GM21367 (cell line): ENCODE results near the gene KCNRG.
"Not testable (repeated sequence)": the region's sequence is repeated elsewhere in the genome, so short reads cannot be mapped to it uniquely, and the experiment has no call there.

Experiments used
- ATAC-seq: cut with Tn5 transposase; IDR thresholded peaks from one replicate; pipeline ENCODE4 v1.9.1; 2021; ENCODE audit not compliant: unreplicated experiment

KCNRG gene, protein sequence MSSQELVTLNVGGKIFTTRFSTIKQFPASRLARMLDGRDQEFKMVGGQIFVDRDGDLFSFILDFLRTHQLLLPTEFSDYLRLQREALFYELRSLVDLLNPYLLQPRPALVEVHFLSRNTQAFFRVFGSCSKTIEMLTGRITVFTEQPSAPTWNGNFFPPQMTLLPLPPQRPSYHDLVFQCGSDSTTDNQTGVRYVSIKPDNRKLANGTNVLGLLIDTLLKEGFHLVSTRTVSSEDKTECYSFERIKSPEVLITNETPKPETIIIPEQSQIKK

GRCh38 chr13:50015258-50015657 is at the start of gene KCNRG:
Gene KCNRG, plus strand, starts transcription at chr13:50015444. Its CDS starts 50 bp downstream, at chr13:50015494.
- ATAC-seq: no peak

DNA sequence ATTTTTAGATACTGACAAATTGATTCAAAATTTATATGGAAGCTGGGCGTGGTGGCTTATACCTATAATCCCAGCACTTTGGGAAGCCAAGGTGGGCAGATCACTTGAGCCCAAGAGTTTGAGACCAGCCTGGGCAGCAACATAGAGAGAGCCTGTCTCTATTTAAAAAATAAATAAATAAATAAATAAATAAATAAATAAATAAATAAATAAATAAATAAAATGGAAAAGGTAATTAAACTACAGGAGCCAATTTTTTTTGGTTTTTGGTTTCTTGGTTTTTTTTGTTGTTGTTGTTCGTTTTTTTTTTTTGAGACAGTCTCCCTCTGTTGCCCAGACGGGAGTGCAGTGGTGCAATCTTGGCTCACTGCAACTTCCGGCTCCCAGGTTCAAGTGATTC is 47.8 kb upstream of the KCNRG start:
- ATAC-seq: no peak

GRCh38 chr13:49972709-49973108 is 42.5 kb upstream of the KCNRG start:
- no peak for ATAC-seq

GRCh38 chr13:49975826-49976225 is 39.4 kb upstream of the KCNRG start:
- ATAC-seq: no peak

- ATAC-seq: no peak
These were observed 38.7 kb upstream of the KCNRG start for GRCh38 chr13:49976314-49977258.

DNA sequence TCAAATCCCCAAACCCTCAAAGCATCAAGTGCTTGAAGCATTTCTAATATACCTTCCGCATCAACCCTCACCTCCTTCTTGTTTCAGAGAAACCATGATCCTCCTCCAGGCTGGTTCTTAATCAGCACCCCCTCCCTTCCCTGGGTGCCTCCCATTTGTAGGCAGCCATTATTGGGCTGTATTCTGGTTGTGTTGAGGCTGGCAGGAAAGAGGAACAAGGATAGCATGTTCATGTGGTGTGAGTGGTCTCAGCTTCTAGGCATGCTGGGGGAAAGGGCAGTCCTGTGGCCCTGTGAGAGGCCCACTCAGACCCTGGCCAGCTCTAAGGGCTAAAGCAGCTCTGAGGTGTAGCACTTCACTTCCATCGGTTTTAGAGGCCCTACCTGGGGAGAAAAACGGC is 37.3 kb upstream of the KCNRG start:
- ATAC-seq: no peak

DNA sequence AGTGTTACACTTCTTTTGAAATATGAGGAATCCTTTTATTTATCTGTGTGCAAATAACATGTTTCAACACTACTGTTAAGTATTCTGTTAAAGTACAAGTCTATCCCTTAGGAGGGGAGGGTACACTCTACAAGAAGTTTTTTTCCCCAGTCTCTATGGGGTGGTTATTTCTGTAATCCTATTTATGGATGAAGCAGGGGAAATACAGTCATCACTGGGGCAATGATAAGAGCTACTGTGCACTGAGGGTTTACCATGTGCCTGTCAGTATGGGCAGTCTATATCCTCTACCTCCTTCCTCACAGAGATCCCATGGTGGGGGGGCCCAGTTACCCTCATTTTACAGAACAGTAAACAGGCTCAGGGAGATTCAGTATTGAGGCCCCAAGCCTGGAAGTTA is 35.0 kb upstream of the KCNRG start:
- no peak for ATAC-seq

DNA sequence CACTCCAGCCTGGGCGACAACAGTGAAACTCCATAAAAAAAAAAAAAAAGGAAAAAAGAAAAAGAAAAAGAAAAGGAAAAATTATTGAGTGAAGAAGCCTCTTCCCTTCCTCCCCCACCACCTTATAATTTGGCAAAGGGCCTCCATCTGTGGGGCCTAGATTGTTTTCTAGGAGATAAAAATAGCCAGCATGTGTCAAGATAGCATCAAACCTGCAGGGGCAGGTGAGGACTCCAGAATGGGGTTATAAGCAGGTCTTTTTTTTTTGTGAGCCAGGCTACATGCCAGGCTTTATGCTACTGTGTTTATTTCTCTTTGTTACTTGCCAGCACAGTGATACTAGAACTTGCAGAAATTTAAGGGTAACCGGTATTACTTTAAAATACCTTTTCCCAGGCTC is 30.1 kb upstream of the KCNRG start:
- no peak for ATAC-seq

DNA sequence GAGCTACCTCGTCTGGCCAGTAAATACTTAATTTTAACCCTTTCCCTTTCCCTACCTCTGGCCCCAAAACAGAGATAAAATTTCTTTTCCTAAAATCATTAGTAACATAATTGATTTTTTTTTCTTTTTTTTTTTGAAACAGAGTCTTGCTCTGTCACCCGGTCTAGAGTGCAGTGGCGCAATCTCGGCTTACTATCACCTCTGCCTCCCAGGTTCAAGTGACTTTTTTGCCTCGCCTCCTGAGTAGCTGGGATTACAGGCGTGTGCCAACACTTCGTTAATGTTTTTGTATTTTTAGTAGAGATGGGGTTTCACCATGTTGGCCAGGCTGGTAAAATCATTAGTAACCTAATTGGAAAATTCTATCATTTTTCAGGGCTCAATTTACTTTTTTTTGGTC is 28.8 kb upstream of the KCNRG start:
- no peak for ATAC-seq

DNA sequence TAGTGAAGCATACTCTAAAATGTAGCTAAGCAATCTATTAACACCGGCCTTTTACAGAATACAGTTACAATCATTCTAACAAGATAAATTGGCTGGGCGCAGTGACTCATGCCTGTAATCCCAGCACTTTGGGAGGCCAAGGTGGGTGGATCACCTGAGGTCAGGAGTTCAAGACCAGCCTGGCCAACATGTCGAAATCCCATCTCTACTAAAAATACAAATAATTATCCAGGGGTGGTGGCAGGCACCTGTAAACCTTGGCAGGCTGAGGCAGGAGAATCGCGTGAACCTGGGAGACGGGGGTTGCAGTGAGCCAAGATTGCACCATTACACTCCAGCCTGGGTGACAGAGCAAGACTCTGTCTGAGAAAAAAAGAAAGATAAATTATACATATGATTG is 24.6 kb upstream of the KCNRG start:
- ATAC-seq: not testable (repeated sequence)

- no peak for ATAC-seq
These were observed 22.1 kb upstream of the KCNRG start for GRCh38 chr13:49993111-49993510.

GRCh38 chr13:49993666-49994065 is 21.6 kb upstream of the KCNRG start:
- ATAC-seq: no peak

DNA sequence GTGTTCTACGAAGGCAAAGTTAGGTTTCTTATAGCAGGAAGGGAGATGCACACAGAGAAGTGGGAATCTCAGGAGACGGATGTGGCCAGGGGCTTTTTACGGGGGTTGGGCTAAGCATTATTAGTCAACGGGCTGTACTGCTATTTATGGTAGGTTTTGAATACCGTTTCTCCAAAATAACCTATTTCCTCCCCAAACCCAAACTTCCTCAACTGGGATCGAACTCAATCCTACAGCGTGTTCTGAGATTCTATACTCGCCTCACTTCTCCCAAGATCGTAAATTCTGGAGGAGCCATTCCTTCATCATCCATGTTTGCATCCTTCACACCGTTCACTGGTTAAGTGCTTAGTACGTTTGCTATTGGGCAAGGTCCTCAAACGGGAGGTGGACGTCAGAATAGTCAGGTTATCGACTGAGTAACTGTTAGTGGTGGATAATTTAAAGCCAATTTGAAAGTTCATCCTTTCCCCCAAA is 19.6 kb upstream of the KCNRG start:
- no peak for ATAC-seq

DNA sequence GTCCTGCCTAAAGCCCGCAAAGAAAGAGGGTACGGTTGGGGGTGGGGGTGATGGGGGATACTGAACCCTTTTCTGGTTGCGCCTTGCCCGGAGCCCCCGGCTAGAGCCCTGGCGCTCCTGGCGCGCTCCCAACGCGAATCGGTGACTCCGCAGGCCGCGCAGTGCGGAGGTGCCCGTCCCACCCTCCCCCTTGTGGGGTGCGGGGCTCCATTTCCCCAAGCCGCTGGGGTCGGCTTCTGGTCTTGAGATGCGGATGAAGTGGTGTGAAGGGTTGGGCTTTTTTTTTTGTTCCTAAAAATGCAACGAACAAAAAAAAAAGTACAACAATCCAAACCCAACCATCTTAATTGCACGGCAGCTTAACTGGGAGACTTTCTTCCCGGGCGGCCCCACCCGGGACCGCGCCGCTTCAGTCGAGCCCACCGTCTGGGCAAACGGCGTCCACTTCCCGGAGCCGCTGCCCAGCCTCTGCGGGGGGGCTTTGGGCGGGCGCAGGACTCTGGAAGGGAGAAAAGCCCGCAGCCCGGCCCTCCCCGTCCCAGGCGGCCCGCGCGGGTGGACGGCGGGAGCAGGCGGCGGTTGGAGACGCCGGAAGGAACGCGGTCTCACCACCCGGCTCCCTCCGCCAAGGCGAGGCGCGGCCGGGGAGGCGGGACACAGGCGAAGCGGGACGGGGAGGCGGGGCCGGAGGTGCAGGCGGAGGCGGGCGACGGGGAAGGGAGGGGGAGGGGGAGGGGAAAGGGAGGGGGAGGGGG is 18.9 kb upstream of the KCNRG start:
- ATAC-seq: peak; percentile 52

DNA sequence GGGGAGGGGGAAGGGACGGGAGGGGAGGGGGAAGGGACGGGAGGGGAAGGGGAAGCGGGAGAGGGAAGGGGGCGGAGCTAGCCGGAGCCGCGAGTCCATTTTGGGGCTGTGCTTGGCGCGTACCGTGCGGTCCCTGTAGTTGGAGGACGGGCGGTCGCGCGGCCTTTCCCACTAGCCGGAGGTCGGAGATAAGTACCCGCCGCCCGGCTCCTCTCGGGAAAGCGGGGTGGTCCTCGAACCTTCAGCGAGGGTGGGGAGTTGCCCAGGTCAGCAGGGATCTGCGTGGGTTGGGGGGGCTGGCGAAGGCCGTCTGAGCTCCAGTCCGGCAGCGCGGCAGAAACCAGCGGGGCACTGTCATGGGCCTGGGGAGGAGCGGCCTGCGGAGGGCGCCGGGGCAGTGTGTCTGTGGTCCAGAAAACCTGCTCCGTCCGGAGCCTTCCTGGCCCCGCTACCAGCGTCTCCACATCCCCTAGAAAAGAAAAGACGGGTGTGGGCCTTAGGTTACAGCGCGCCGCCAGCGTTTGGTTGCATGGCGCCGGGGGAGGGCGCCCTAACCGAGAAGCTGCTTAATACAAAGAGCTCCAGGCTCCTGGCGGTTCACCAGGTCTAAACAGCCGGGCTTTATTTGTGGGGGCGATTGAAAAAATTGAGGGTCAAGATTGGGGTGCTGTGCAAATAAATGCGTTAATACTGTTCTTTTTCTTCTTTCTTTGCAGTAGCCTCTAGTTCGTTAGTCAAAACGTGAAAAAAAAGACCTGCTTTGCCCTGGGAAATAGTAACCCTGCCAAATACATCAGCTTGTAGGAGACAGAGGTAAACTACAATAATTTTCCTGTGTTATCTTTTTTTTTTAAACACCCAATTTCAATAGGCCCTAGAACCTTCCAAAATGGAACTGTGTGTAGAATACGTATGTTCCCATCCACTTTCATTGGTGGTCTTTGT is 18.0 kb upstream of the KCNRG start, which contains the start of gene TRIM13:
Gene TRIM13 (plus strand): TSS at position 92 of the 945 bp plus-strand sequence. CDS start 14,899 bp downstream, outside the sequence.
- ATAC-seq: peak; percentile 69

GRCh38 chr13:49997955-49998354 is 17.3 kb upstream of the KCNRG start:
- no peak for ATAC-seq

DNA sequence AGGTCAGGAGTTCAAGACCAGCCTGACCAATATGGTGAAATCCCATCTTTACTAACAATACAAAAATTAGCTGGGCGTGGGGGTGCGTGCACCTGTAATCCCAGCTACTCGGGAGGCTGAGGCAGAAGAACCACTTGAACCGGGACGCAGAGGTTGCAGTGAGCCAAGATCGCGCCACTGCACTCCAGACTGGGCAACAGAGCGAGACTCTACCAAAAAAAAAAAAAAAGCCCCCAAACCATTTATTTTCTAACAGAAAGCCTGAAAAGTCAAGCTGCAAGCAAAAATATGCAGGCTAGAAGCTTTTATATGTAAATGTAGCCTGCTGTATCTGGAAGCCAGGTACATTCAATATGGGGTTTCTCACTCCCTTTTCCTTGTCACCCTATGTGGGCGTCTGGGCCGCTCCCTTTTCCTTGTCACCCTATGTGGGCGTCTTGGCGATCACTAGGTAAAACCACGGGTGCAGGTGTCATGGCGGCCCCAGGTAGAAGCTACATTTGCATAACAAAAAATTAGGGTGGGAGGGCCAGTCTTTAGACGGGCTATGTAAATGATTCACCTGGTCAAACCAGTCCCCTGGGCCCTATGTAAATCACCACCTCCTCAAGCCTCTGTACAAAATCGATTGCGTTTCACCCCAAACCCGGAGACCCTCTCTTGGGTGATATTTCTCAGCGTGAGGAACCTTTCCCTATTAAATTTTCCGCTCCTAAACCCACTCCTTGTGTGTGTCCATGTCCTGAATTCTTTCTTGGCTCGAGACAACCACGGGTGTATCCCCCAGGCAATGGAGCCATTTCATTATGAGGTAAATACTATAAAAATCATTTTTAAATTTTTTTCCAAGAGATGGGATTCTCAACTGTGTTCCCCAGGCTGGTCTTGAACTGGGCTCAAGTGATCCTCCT is 16.3 kb upstream of the KCNRG start:
- no peak for ATAC-seq

DNA sequence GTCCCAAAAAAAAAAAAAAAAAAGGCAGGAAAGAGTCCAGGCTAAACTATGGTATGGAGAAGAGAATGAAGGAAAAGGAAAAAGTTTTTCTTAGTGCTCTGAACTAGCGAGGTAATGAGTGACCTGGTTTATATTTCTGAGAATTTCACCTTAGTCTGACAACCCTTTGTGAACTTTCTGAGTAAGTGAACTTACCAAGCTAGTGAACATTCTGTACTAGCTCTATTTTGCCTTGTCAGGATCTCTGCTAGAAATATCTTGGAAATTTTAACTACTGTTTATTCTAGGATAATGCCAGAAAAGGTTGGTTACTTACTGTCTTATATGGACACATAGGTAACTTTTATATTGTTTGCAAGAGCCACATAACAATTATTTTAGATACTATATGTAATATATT is 14.0 kb upstream of the KCNRG start:
- ATAC-seq: no peak
